GM20431 (cell line): ENCODE measurements around the gene DGCR2.

ENCODE experiments used
- in situ Hi-C: fragments of 300-500 bp; cut with MseI, MboI; formaldehyde crosslinking; loops from one replicate; pipeline ENCODE4 v1.15.0; 2020; ENCODE audit warnings: low sequenced_read_pairs; ENCODE audit not compliant: unreplicated experiment

DGCR2 gene

DNA sequence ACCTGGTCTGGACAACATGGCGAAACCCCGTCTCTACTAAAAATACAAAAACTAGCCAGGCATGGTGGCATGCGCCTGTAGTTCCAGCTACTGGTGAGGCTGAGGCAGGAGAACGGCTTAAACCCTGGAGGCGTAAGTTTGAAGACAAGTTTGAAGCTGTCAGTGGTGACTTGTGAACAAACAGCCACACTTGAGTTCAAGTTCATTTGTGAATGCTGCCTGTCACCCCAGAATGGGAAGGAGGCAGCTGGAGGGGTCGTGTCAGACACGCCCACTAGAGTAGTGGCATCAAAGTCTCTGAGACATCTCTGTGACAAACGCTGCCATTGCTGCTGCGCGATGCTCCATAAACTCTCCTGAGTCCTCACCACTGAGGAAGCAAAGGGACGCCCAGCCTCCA lies 74.2 kb downstream of the DGCR2 start:
- in situ Hi-C loops = no loop called here

DNA sequence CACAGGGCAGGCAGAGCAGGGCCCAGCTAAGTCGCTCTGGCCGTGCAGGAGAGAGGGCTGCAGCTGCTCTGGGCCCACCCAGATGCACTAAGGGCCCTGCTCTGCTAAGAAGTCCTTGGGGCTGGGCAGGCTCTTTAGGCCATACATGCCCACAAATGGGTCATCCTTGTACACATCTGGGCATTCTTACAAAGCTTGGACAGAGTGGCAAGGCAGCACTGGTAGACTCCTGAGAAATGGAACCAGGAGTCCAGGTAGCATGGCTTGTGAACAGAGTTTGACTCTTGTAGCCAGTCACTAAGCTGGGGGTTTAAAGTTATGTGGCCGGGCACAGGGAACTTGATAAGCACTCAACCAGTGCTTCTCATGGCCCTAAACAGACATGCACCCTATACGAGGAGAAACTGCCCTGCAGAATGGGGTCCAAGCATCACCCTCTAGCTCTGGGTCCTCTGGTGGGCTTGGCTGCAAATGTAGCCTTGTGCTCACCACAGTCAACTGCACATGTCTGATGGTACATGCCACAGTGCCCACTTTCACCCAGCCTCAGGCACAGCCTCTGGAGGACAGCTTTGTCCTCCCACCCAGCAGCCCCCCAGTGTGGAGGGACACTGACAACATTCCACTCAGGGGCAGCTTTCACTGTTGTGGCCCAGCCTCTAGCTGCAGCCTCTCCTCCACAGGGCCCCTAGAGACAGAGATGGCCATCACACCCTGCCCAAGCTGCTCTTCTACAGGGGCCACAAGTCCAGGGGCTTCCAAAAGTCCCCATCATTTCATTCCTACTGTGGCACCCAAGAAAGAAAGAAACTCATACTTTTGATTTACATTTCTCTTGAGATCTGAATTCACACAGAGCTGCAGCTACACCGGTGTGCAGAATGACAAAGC lies 75.2 kb downstream of the DGCR2 start:
- in situ Hi-C loops = no loop called here

DNA sequence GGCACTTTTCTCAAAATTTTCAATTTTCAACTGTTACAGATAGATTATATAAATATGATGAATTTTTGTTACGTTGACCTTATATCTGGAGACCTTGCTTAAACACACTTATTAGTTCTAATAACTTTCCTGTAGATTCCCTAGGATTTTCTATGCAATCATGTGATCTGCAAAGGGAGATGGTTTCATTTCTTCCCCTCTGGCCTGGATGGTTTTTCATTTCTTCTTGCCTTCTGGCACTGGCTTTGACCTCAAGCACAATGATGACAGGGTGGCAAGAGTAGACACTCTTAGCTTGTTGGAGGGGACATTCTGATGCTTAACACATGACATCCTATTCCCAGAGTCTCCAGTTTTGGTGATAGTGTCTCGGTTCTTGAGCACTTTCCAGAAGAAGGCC lies 75.9 kb downstream of the DGCR2 start:
- in situ Hi-C loops = no loop called here

DNA sequence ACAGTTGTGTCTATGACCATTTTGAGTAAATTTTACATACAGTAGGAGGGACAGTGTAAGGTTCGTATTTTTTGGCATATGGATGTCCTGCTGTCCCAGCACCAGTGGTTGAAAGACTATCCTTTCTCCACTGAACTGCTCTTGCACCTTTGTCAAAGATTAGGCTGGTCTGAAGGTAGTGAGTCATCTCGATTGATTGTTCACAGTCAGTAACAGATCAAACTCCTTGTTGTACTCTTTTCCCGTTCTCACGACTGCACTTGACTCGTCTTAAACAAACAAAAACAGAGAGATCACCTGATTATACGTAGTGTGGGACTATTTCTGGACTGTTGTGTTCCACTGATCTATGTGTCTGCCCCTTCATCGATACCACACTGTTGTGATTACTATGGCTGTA lies 77.1 kb downstream of the DGCR2 start:
- in situ Hi-C loops = no loop called here

DNA sequence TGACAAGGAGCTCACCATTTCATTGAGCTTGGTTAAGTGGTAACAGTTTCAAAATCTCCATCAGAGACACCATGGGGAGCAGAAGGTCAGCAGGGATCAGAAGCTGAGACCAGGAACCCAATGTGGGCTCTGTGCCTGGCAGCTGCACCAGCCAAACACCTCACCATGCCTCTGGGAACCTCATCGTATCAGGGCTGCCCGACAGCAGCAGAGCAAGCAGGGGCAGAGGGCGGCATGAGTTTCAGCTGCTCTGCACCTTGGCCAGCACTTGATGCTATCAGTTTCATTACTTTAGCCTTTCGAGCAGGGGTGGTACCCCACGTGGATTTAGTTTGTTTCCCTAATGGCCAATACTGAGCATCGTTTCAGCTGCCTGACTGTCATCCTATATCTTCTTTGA lies 77.8 kb downstream of the DGCR2 start:
- in situ Hi-C loops = no loop called here

DNA sequence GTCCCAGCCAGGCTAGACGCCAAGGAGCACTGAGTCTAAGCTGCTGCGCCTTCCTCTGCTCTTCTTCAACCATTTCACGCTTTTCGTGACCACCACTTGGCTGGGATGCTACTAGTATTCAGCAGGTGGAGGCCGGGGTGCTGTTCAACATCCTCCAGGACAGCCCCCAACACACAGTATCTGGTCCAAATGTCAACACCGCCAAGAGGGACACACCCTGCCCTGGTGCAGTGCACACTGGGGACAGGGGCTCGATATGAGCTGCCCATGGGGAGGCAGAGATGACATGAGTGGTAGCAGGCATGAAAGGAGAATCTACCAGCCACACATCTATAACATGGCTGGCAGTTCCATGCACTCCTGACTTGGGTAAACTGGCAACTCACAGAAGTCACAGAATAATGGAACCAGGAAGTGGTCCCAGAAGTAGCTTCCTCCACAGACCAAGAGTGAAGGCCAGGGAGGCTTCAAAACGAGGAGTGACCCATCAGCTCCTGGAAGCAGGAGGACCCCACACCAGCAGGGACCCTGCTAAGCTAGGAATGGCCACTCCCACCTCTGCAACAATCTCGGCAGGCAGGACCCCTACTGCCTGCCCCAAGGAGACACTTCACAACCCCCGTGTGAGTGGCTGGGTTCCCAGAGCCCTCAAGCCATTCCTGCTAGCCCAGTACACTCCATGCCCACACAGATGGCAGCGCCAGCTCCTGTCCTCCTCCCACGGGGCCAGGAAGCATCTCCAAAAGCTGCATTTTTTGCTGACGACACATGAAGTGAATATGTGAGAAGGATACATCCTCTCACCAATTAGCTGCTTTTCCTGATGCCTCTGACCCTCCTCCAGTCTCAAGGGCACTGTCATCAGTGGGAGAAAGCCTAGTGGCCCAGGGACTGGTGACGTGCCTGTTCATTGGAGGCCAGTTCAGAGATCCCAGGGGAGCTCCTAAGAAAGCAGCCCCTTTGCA lies 78.8 kb downstream of the DGCR2 start:
- in situ Hi-C loops = no loop called here

DNA sequence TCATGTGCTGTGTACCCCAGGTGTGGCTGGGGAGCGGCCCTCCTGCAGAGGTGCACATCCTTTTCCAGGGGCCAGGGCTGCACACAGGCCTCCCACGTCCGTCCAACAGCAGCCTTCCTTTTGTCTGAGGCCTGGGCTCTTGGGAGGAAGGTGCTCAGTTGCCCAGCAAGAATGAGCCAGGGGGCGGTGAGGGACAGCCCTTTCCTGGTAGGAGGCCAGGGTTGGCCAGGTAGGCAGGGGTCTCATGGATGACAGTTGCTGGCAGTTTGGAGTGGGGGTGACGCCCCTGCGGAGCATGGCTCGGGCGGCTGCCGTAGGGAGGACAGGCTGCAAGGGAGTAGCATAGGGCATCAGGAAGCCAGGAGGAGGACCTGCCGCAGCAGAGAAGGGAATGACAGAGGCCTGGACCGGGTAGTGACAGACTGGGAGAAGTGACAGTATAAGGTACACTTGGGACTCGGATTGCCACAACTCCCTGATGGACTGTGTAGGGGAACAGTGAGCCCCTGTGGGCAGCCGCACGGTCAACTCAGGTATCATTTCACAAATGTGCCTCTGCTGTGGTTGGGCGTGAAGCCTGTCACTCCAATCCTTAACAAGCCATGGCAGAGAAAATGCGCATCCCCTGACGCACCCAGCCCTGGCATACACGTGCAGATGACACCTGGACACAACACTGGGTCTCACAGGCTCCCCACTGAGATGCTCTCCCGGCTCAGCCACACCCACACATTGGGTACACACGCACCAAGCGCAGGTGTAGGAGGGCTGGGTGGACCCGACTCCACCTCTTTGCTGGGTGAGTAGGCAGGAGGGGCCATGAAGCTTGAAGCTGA lies 79.7 kb downstream of the DGCR2 start:
- in situ Hi-C loops = no loop called here

DNA sequence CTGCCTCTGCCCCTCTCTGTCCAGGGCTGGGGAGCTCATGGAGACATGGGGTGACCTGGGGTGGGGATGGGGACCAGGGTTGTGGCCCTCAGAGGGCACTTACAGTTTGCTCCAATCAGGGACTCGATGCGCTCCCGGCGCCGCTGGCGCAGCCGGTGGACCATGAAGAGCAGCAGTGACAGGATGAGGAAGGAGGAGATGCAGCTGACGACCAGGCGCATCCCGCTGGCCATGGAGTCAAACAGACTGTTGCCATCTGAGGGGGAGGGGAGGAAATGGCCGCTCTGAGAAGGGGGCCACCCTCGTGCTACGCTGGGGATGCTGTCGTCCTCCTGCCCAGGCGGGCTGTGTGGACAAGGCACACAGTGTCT lies 80.5 kb downstream of the DGCR2 start:
- in situ Hi-C loops = no loop called here

DNA sequence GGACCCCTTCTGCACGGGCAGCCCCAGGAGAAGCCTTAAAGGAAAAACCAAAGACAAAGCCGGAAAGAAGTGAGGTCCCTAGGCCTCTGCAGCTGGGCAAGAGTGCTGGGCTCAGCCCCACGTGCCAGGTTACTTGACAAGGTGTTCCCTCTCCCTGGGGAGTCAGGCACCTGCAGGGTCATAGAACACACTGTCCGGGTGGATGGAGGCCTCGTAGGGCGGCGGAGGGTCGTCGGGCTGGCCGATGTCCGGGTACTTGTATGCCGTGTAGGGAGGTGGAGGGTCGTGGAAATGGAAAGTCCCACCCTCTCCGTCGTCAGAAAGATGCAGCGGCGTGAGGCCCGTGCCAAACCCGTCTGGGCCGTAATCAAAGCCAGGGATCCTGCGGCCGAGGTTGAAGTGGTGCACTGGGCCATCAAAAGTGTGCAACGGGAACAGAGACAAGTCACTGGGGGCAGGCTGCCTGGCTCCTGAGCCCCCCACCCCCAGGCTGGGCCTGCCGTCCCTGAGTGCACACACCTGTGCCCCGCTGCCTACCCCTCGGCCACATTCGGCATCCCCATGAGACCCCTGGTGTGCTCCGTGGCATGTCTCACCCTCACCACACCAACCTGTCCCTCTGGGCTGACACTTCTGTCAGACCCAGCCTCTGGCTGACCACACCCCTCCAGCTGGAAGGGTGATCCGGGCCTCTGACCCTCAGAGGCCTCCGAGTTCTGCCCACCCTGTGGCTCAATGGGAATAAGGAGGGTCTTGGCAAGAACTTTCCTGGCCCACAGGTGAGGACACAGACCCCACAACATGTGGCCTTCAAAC lies 81.1 kb downstream of the DGCR2 start:
- in situ Hi-C loops = no loop called here

DNA sequence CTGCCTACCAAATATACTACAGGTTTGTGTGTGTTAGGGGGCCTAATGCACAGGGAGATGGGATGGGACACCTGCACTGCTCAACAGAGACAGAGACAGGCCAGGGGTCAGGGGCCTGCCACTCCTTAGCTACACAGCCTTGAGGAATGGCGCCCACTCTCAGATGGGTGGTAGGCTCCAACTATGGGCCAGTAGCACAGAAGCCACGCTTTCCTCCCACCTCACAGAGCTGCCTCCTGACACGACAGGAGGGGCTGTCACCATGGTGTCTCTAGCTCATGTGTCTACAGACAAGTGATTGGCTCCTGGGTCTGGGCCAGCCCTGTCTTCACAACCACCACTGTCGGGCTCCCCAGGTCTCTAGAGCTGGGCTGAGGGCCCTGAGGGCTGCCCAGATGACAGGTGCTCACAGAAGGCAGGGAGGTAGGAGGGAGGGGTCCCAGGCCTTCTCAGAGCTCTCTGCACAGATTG lies 81.8 kb downstream of the DGCR2 start:
- in situ Hi-C loops = no loop called here

DNA sequence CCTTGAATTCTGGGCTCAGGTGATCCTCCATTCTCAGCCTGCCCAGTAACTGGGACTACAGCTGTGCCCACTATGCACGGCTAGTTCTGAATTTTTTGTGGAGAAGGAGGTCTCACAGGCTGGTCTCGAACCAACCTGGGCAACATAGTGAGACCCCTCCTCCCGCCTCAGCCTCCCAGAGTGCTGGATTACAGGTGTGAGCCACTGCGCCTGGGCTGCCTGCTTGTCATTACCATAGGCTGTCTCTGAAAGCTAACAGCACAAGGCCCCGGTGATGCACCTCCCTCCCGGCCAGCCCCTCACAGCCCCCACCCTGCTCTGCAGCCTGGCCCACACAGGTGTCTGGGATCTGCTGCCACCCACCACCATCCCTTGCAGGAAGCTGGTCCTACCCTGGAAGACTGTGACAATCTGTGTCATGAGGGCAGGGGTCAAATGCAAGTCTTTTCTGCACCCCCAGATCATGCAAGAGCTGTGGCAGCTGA lies 82.4 kb downstream of the DGCR2 start:
- in situ Hi-C loops = no loop called here

DNA sequence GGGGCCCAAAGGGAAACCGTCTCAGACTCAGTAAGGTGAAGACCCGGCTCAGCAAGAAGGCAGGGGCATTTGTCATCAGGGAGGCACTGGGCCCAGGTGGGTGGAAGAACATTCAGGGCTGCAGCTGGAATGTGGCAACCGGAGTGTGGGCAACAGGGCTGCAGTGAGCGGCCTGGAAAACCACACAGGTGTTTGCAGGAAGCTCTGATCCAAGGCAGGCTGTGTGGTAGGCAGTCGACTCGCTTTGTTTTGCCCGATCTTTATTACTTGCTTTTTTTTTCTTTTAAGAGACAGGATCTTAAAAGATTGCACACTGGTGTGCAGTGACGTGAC lies 82.8 kb downstream of the DGCR2 start:
- in situ Hi-C loops = no loop called here

DNA sequence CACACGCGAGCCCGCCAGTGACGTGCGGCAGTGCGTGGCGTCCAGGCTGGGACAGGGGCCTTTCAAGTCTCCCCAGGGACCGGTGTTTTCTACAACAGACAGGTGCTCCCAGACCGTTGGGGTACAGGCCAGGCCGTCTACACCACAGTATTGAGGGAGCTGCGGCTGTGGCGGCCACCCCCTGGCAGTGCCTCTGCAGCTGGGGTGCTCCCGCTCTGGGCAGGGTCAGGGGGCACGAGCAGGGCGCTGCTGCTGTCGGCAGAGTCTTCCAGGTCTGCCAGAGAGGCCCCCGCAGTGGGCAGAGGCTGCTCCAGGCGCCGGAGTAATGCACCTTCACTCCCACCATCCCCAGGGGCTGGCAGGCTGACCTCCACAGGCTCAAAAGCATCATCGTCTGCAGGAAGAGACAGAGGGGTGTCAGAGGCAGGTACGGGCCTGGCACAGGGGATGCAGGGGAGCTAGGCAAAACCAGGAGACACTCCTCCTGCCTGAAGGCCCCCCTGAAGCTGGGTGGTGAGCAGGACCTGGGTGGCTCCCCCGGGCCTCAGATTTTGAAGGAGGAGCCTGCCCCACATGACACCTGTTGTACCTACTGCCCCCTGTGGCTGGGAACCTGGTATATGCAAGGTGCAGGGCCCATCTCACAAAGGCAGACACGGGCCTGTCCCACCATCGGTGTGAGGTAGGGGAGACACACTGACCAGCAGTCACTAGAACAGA lies 83.3 kb downstream of the DGCR2 start:
- in situ Hi-C loops = no loop called here

DNA sequence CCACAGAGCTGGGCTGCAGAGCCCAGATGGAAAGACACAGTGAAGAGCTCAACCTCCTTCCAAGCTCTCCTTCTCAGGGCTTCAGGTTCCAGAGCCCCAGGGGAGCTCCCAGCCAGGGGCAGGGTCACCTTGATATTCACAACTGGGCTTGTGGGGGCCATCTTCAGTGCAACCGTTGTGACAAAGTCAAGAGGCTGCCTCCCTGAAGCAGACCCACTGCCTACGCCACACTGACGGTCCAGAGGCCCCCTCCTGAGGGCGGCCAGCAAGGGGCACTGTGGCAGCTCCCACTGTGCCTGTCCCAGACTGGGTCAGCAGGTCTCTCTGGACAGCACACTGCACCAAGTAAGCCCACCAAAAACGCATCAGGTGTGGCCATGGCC lies 84.1 kb downstream of the DGCR2 start:
- in situ Hi-C loops = no loop called here

DNA sequence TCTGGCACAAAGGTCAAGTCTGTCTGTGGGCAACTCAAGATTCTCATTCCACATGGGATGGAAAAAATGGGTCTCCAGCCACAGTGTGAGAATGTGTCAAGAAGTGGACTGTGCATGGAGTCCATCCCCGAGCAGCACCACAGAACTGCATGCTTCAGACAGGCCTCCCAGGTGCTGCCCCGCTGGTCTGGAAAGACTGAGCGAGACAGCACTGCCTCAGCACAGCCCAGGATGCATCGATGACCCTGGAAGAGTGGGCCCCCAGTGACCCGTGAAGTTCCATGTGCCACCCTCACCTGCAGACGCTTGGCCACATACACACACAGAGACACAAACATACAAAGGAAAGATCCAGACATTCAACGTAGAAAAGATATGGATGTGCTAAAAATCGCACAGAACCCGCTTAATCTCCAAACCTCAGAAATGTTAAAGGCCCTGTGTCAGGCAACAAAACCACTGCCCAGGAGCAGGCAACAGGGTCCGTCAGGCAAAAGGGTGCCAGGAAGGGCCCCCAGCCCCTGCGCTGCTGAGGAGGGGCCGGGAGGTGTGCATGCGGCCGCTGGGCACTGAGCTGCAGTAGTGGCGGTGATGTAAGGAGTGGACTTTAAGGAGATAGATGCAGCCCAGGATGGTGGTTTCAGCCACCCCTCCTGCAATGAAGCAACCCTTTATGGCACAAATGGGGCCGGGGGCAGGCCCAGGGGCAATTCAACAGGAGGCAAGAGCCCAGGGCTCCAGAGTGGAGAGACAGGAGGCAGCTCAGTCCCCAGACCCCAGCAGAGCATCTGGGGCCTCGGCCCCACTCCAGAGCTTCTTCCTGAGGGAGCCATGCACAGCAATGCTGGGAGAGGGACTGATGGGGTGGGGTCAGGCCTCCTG lies 84.7 kb downstream of the DGCR2 start:
- in situ Hi-C loops = no loop called here

DNA sequence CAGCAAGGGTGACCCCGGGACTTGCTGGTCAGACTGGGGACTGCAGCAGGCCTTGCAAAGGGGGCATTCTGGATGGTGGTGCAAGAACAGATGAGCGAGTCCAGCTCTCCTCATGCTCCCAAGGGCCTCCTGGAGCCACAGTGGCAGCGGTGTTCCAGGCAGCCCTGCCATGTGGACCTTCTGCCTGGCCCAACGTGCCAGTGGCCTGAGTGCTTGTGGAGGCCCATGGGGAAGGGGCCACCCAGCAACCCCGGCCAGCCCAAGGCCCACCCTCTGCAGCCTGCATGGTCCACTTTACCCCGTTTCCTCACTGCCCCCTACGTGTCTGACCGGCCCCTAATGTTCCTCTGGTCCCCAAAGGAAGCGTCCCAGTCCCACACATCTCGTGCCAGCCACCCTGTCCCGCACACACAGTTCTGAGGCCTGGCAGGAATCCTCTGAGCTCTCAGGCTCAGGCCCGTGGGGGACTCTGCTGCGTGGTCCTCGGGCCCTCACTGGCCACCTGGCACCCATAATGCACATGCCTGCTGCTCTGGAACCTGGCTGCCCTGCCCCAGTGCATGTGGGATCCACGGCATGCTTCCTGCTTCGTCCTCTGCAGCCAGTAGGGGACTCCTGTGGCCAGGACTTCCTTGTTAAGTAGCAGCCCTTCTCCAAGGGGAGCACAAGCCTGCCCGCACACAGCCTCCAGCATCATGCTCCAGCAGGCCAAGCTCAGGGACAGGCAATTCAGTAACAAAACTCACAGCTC lies 85.5 kb downstream of the DGCR2 start:
- in situ Hi-C loops = no loop called here

DNA sequence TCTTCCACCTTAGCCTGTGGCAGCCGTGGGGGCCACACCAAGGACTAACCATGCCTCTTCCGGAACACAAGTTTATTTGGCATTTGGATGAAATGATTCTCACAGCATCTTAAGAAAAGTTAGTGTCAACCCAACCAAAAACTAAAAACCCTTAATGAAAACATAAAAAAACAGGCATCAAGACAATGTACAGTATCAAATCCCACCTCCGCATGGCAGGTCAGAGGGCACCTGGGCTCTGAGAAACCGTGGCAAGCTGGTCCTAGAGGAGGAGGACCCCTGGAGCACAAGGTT lies 86.0 kb downstream of the DGCR2 start:
- in situ Hi-C loops = no loop called here
